Sciatic nerve (tissue), 2 donors: ENCODE results near the gene ABCB6. TPM values are rescaled to one million over a fixed set of nuclear protein-coding genes. Genes with fewer than 3 reads are reported as not detected.
"Not testable (repeated sequence)": the region's sequence is repeated elsewhere in the genome, so short reads cannot be mapped to it uniquely, and the experiment has no call there.

ENCODE experiments used
- ATAC-seq: fragments of 200-7000 bp; cut with Tn5 transposase; one replicate; pipeline ENCODE4 v1.9.1; 2020; ENCODE audit warnings: mild to moderate bottlenecking, moderate library complexity
- DNase-seq: peaks from one replicate; pipeline ENCODE4 v3.0.0-alpha.2; 2020; ENCODE audit warnings: low spot score
- intact Hi-C: fragments of 100-400 bp; cut with DNase I; formaldehyde crosslinking; loops from one replicate; pipeline ENCODE4 v1.14.2; 2022
- total RNA-seq: library from RNA; stranded (reverse); fragmentation: NEBNext Ultra II Directional; extraction: Animal tissue kit (Norgen Biotek cat#: 25700); gene quantifications from one replicate; pipeline ENCODE4 v1.2.1, GENCODE V29; 2021
- donor health status: DM: no; HTN: no; CAD: no.
- donor health status: DM: no; HTN: no; CAD: no.

Gene ABCB6
- total RNA-seq: 32.6 TPM

DNA sequence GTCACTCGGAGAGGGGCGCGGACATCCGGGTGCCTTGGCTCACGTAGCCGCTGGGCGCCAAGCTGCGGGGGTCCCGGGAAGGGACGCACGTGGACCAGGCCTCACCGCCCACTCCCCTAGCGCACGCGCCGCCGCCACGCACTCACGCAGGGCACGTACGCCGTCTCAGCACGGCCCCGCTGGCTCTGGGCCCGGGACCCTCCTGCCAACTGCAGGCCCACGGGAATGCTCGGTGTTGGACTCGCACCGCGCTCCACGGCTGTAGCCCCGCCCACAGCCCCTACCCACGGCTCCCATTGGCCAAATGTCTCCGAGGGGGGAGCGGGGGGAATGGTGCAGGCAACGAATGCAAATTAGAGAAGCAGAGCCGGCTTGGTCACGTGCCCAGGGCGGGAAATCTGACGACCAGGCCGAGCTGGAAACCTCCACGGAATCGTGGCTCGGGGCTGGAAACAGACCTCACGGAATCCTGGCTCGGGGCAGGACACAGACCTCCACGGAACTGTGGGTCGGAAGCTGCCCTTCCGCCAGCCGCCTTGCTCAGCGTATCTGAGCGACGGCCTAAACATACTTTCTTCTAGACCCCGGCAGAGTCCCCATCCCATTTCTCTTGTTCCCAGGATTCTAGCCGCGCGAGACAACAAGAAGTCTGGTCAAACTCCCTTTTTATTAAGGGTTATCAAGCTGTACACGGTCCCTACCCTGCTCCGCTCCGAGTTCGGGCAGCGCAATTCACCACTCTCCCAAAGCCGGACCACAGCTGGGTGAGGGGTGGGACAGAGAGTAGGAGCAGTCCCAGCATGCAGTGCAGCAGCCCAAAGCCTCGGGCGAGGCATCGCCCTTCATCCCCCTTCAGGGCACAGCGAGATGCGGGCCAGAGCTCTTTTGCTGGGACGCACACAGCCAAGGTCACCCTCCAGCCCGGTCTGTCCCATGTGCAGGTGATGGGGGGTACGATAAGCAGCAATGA, at the start of gene ABCB6:
Gene ABCB6 (minus strand): TSS at position 227 of the 970 bp plus-strand sequence. CDS start 285 bp downstream, outside the sequence.
- ATAC-seq (peak; percentile 96), DNase-seq (peak; percentile 99)
- intact Hi-C loops: loop anchor here (5.0 kb wide), 2 partner anchors 42 to 822 kb away; partner anchors contain the start of genes CNPPD1, CTDSP1 and RETREG2

GRCh38 chr2:219268294-219268693, 49.5 kb upstream of the ABCB6 start:
- intact Hi-C loops: no loop called here
- DNase-seq (no peak), ATAC-seq (no peak)

- DNase-seq (no peak), ATAC-seq (no peak)
- intact Hi-C loops: loop anchor here (1.0 kb wide), 1 partner anchor 22 kb away; the partner anchor contains the start of genes GLB1L and STK16
Observed at GRCh38 chr2:219266886-219267285, 48.1 kb upstream of the ABCB6 start.

DNA sequence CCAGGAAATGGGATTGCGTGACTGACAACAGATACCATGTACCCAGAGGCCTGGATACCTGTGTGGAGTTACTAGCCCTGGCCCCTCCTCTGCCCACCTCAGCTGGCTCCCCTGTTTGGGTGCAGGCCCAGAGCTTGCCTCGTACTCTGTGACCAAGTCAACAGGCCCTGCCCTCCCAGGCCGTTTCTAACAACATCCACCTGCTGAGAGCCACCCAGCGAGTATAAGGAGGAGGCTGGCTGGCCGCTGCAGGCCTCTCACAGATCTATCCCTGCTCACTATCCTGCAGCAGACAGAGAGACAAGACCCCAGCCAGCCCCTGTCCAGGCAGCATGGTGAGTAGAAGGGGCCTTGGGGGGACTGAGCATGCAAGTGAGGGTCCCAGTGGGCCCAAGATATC, 47.5 kb upstream of the ABCB6 start:
- ATAC-seq: no peak
- no peak for DNase-seq

GRCh38 chr2:219261024-219261855, 42.5 kb upstream of the ABCB6 start:
- no peak for ATAC-seq
- intact Hi-C loops: no loop called here
- DNase-seq: no peak

More for the DNA sequence above, 47.5 kb upstream of the ABCB6 start:
- intact Hi-C loops: no loop called here

DNA sequence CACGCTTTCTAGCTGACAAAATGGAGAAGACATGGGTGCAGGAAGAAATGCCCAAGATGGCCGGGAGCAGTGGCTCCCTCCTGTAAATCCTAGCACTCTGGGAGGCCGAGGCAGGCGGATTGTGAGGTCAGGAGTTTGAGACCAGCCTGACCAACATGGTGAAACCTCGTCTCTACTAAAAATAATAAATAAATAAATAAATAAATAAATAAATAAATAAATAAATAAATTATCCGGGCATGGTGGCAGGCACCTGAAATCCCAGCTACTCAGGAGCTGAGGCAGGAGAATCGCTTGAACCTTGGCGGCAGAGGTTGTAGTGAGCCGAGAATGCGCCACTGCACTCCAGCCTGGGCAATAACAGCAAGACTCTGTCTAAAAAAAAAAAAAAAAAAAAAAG, 40.2 kb upstream of the ABCB6 start:
- ATAC-seq, intact Hi-C loops, DNase-seq: not testable (repeated sequence)

- ATAC-seq: no peak
- DNase-seq: no peak
- intact Hi-C loops: no loop called here
Observed at GRCh38 chr2:219254590-219255201, 35.9 kb upstream of the ABCB6 start.

DNA sequence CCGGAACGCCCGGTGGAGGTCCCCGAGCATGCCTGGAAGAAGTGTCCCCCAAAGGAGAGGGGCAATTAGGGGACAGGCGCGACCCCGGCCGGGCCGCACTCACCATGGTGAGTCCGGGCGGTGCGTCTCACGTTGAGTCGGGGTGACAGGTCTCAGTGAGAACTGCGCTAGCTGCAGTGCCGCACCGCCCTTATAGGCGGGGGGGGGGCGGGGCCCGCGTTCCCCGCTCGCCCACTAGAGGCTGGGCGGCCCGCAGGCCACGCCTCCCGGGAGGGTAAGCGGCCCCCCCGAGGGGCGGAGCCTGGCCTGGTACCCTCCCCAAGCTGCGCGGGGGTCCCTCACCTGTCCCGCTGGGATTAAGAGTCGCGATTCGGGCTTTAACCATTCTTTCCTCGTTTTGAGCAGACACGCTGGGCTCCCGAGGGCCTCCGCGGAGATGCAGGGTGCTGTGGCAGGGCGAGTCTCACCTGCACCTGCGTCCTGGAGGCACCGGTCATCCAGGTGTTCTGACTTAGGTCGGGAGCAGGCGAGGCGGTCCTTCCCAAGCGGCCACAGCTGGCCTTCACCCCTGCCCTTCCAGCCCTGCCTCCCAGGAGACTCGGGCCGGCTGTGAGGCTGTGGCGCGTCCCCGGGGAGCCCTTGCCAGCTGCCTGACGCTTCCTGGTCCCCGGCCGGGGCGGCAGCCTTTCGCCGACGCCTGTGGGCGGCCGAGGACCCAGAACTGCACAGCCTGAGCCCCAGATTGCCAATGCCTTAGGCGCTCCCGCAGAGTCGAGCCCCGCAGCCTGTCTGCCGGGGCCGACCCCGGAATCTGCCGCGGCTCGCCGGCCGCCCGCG, 35.2 kb upstream of the ABCB6 start, which contains the start of gene TUBA4A:
Gene TUBA4A (minus strand): TSS at position 166 of the 837 bp plus-strand sequence. CDS start 60 bp downstream, at position 106.
- peak; percentile 92 for ATAC-seq

GRCh38 chr2:219252900-219253752, 34.4 kb upstream of the ABCB6 start, which contains the start of gene TUBA4B:
Gene TUBA4B (plus strand): TSS chr2:219253243. CDS start chr2:219253408, 165 bp downstream.
- DNase-seq (peak; percentile 63), ATAC-seq (peak; percentile 43)
- intact Hi-C loops: no loop called here

More for the DNA sequence above, 35.2 kb upstream of the ABCB6 start, which contains the start of gene TUBA4A:
- DNase-seq: peak; percentile 89
- intact Hi-C loops: no loop called here

GRCh38 chr2:219252570-219252899, 33.8 kb upstream of the ABCB6 start:
- DNase-seq (no peak), ATAC-seq (no peak)
- intact Hi-C loops: no loop called here

DNA sequence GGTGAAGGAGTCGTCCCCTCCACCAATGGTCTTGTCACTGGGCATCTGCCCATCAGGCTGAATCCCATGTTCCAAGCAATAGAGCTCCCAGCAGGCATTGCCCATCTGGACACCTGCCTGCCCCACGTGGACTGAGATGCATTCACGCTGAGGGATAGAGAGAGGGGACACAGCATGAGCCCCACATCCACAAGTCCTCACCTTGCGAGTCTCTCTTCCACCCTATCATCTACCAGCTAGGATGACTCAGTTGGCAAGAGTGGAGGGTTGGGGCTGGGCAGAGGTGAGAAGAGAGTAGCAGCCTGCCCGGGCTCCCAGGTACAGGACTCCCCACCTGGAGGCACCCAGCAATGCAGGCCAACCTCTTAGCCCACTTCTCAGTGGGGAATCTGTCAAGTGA, 33.3 kb upstream of the ABCB6 start:
- ATAC-seq (no peak), DNase-seq (no peak)
- intact Hi-C loops: no loop called here

DNA sequence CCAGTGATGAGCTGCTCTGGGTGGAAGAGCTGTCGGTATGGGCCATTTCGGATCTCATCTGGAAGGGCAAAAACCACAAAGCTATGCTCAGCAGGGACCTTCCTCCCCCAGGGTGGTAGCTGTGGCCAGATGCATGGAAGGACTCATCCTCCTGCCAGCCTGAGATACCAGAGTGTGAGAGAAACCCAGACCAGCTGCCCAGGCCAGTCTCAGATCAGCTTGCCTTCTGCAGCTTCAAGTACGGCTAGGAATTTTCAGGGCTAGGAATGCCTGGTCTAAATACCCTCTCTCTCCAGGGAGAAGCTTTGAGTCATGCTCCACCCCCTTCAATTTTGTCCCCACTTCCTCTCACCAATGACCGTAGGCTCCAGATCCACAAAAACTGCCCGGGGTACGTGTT, 32.9 kb upstream of the ABCB6 start:
- no peak for DNase-seq
- intact Hi-C loops: no loop called here
- ATAC-seq: no peak

DNA sequence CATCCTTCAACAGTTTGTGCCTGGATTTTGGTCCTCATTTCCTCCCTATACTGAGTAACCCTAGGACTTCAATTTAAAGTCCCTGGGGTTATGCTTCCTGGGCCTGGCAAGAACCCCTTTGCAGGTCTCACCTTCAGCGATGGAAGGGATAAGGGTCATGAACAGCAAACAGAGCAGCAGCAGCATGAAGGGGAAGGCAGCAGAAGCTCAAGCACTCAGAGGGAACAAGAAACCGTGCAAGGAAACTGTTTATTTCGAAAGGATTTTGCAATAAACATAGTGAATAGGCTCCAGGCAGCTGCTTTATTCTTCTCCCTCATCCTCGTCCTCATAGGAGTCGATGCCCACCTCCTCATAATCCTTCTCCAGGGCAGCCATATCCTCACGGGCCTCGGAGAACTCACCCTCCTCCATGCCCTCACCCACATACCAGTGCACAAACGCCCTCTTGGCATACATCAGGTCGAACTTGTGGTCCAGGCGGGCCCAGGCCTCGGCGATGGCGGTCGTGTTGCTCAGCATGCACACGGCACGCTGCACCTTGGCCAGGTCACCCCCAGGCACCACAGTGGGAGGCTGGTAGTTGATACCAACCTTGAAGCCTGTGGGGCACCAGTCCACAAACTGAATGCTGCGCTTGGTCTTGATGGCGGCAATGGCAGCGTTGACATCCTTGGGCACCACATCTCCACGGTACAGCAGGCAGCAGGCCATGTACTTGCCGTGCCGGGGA, 31.5 kb upstream of the ABCB6 start:
- DNase-seq (no peak), ATAC-seq (no peak)
- intact Hi-C loops: no loop called here

DNA sequence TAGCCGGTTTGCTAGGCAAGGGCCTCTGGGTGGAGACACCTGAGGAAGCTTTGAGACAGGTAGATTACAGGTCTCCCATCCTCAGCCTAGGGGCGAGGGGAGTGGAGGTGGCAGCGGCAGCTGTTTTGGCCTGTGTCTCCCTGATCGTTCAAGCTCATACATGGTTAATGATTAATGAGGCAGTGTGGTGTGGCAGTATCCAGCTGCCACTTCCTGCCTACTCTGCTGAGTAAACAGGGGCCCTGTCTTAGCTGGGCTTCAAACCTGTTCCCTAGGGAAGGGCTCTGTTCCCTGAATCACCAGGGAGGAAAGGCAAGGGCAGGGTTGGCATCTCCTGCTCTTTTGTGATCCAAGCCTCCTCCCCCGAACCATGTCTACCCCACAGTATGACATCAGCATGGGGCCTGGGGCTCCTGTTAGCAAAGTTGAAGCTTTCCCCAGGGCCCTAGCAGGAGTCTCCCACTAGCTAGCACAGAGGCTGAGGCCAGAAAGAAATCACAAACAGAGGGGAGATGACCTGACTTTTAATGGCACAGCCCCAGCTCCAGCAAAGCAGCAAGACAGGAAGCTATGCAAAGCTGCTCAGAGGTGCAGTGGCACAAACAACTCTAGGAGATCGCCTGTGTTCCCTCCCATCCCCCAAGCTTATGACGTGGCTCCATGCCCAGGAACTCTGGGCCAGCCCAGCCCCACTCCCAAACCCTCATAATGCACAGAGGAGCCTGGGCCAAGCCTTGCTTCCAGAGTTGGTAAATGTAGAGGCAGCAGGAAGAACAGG, 30.6 kb upstream of the ABCB6 start:
- ATAC-seq (peak; percentile 10), DNase-seq (peak; percentile 80)
- intact Hi-C loops: loop anchor here (10.0 kb wide), 1 partner anchor 1175 kb away; no protein-coding TSS in a partner anchor

DNA sequence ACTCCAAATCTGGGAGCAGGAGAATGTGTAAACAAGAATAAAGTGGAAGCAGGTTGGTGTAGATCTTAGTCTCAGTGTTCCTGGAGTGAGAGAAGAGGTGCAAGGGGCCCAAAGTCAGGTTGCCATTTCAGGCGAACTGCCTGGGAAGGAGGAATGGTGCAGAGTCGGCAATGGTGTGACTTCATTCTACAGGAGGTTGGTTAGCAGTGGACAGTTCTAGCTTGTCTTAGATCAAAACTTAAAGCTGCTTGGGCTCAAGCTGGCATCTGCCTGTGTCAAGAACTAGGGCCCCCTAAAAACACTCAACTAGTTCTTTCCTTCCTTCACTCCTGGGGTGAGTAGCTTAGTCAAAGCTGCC, 30.1 kb upstream of the ABCB6 start:
- intact Hi-C loops: loop anchor here (10.0 kb wide), 1 partner anchor 1174 kb away; no protein-coding TSS in a partner anchor
- DNase-seq: no peak
- ATAC-seq: no peak
